Measurements from ENCODE around the gene UCP1.

The UCP1 gene

GRCh38 chr4:140523370-140523856, 45.3 kb downstream of the UCP1 start:
- no peak; the same call in 2 of the 3 replicates for ATAC-seq
- no peak for TF ChIP-seq TOX (CRISPR knock-in tag; IDR thresholded peaks at IDR 0.05; ENCODE audit: borderline replicate concordance)
- no peak for TF ChIP-seq CSDC2 (CRISPR knock-in tag; IDR thresholded peaks at IDR 0.05)
- TF ChIP-seq, protein P1, sequence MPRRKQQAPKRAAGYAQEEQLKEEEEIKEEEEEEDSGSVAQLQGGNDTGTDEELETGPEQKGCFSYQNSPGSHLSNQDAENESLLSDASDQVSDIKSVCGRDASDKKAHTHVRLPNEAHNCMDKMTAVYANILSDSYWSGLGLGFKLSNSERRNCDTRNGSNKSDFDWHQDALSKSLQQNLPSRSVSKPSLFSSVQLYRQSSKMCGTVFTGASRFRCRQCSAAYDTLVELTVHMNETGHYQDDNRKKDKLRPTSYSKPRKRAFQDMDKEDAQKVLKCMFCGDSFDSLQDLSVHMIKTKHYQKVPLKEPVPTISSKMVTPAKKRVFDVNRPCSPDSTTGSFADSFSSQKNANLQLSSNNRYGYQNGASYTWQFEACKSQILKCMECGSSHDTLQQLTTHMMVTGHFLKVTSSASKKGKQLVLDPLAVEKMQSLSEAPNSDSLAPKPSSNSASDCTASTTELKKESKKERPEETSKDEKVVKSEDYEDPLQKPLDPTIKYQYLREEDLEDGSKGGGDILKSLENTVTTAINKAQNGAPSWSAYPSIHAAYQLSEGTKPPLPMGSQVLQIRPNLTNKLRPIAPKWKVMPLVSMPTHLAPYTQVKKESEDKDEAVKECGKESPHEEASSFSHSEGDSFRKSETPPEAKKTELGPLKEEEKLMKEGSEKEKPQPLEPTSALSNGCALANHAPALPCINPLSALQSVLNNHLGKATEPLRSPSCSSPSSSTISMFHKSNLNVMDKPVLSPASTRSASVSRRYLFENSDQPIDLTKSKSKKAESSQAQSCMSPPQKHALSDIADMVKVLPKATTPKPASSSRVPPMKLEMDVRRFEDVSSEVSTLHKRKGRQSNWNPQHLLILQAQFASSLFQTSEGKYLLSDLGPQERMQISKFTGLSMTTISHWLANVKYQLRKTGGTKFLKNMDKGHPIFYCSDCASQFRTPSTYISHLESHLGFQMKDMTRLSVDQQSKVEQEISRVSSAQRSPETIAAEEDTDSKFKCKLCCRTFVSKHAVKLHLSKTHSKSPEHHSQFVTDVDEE (CRISPR knock-in tag; IDR thresholded peaks at IDR 0.05), result no peak
- TF ChIP-seq ESRRG (CRISPR knock-in tag; IDR thresholded peaks at IDR 0.05), result no peak
- TF ChIP-seq ZC3H10 (CRISPR knock-in tag; IDR thresholded peaks at IDR 0.05), result no peak
- no peak for TF ChIP-seq ZNF70 (CRISPR knock-in tag; IDR thresholded peaks at IDR 0.05)
- no peak for TF ChIP-seq TCF4 (CRISPR knock-in tag; IDR thresholded peaks at IDR 0.05; ENCODE audit: borderline replicate concordance)
- no peak for TF ChIP-seq SNAI2 (CRISPR knock-in tag; IDR thresholded peaks at IDR 0.05)
- TF ChIP-seq PATZ1 (CRISPR knock-in tag; IDR thresholded peaks at IDR 0.05; ENCODE audit: borderline replicate concordance), result no peak
- TF ChIP-seq ZNF8 (CRISPR knock-in tag; IDR thresholded peaks at IDR 0.05), result no peak
- no peak for TF ChIP-seq RARB (CRISPR knock-in tag; IDR thresholded peaks at IDR 0.05)
- no peak for TF ChIP-seq POU6F1 (CRISPR knock-in tag; IDR thresholded peaks at IDR 0.05; ENCODE audit: borderline replicate concordance, low read depth)
- TF ChIP-seq PPARA (CRISPR knock-in tag; IDR thresholded peaks at IDR 0.05; ENCODE audit: borderline replicate concordance), result no peak
- TF ChIP-seq ARNTL (CRISPR knock-in tag; IDR thresholded peaks at IDR 0.05; ENCODE audit: borderline replicate concordance, low read depth), result no peak
- TF ChIP-seq ZFP30 (CRISPR knock-in tag; IDR thresholded peaks at IDR 0.05), result no peak

DNA sequence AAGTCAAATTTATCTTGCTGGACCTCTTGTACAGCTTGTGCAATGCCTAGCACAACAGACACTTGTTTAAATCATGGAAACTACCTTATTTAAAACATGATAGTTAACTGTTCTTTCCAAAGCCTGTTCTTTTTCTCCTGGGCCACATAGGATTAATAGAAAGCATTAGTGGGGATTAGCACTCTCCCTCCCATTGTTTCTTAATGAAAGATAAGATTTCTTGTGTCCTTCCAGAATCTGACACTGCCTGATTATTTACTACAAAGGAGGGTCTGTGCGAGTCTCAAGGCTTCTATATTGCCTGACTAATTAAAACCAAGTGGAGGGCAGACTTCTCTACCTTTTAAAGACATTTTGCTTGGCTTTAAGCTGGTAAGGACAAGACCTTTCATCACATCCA, 53.3 kb downstream of the UCP1 start:
- ATAC-seq, result no peak
- TF ChIP-seq OSR1 (CRISPR knock-in tag; IDR thresholded peaks at IDR 0.05) (no peak), ARNTL (CRISPR knock-in tag; IDR thresholded peaks at IDR 0.05; ENCODE audit: borderline replicate concordance, low read depth) (no peak), GLIS3 (CRISPR knock-in tag; IDR thresholded peaks at IDR 0.05) (no peak), BACH2 (CRISPR knock-in tag; IDR thresholded peaks at IDR 0.05; ENCODE audit: borderline replicate concordance) (no peak), RARB (CRISPR knock-in tag; IDR thresholded peaks at IDR 0.05) (no peak), SNAI2 (CRISPR knock-in tag; IDR thresholded peaks at IDR 0.05) (no peak), ZNF70 (CRISPR knock-in tag; IDR thresholded peaks at IDR 0.05) (no peak), ZFP3 (CRISPR knock-in tag; IDR thresholded peaks at IDR 0.05) (no peak), POU6F1 (CRISPR knock-in tag; IDR thresholded peaks at IDR 0.05; ENCODE audit: borderline replicate concordance, low read depth) (no peak), ZNF8 (CRISPR knock-in tag; IDR thresholded peaks at IDR 0.05) (no peak), PPARA (CRISPR knock-in tag; IDR thresholded peaks at IDR 0.05; ENCODE audit: borderline replicate concordance) (no peak), ZC3H10 (CRISPR knock-in tag; IDR thresholded peaks at IDR 0.05) (no peak), PATZ1 (CRISPR knock-in tag; IDR thresholded peaks at IDR 0.05; ENCODE audit: borderline replicate concordance) (no peak), ESRRG (CRISPR knock-in tag; IDR thresholded peaks at IDR 0.05) (no peak), ISL1 (CRISPR knock-in tag; IDR thresholded peaks at IDR 0.05) (no peak), TOX (CRISPR knock-in tag; IDR thresholded peaks at IDR 0.05; ENCODE audit: borderline replicate concordance) (no peak), TCF4 (CRISPR knock-in tag; IDR thresholded peaks at IDR 0.05; ENCODE audit: borderline replicate concordance) (no peak)
- TF ChIP-seq, protein P2, sequence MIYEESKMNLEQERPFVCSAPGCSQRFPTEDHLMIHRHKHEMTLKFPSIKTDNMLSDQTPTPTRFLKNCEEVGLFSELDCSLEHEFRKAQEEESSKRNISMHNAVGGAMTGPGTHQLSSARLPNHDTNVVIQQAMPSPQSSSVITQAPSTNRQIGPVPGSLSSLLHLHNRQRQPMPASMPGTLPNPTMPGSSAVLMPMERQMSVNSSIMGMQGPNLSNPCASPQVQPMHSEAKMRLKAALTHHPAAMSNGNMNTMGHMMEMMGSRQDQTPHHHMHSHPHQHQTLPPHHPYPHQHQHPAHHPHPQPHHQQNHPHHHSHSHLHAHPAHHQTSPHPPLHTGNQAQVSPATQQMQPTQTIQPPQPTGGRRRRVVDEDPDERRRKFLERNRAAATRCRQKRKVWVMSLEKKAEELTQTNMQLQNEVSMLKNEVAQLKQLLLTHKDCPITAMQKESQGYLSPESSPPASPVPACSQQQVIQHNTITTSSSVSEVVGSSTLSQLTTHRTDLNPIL (CRISPR knock-in tag; IDR thresholded peaks at IDR 0.05; ENCODE audit: low read depth), result no peak
- TF ChIP-seq, protein P1 (CRISPR knock-in tag; IDR thresholded peaks at IDR 0.05), result no peak
- TF ChIP-seq, protein P3, sequence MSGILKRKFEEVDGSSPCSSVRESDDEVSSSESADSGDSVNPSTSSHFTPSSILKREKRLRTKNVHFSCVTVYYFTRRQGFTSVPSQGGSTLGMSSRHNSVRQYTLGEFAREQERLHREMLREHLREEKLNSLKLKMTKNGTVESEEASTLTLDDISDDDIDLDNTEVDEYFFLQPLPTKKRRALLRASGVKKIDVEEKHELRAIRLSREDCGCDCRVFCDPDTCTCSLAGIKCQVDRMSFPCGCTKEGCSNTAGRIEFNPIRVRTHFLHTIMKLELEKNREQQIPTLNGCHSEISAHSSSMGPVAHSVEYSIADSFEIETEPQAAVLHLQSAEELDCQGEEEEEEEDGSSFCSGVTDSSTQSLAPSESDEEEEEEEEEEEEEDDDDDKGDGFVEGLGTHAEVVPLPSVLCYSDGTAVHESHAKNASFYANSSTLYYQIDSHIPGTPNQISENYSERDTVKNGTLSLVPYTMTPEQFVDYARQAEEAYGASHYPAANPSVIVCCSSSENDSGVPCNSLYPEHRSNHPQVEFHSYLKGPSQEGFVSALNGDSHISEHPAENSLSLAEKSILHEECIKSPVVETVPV (CRISPR knock-in tag; IDR thresholded peaks at IDR 0.05), result no peak
